ENCODE data around the gene TRIM64C.
"Not testable (repeated sequence)": the region's sequence is repeated elsewhere in the genome, so short reads cannot be mapped to it uniquely, and the experiment has no call there.

Gene TRIM64C

GRCh38 chr11:49059012-49059411, at the start of gene TRIM64C:
Gene TRIM64C (minus strand): TSS chr11:49059112. CDS start chr11:49059112, 0 bp downstream.
- DNase-seq = not testable (repeated sequence)

- DNase-seq = not testable (repeated sequence)
Measured at GRCh38 chr11:49102356-49102755, 43.4 kb upstream of the TRIM64C start.

- DNase-seq = not testable (repeated sequence)
Measured at GRCh38 chr11:49069897-49070296, 11.0 kb upstream of the TRIM64C start.

- not testable (repeated sequence) for DNase-seq
Measured at GRCh38 chr11:49049821-49050220, 9.1 kb downstream of the TRIM64C start.

- not testable (repeated sequence) for DNase-seq
Measured at GRCh38 chr11:49048229-49048628, 10.7 kb downstream of the TRIM64C start.

- not testable (repeated sequence) for DNase-seq
Measured at GRCh38 chr11:49028523-49028922, 30.4 kb downstream of the TRIM64C start, which contains the start of gene TRIM49B. Gene TRIM49B (plus strand): TSS chr11:49028823. CDS start chr11:49031600, 2,777 bp downstream.
